HCT116 (cell line): ENCODE measurements around the gene GRIK4. TPM values are rescaled to one million over a fixed set of nuclear protein-coding genes. Genes with fewer than 3 reads are reported as not detected.

Experiments
- ATAC-seq: fragments of 200-7000 bp; cut with Tn5 transposase; 2 replicates; pipeline ENCODE4 v1.9.1; 2020; ENCODE audit warnings: mild to moderate bottlenecking, moderate library complexity
- BruUV-seq: library from RNA; stranded (reverse); fragments of 400-500 nt; replicated peaks from 2 replicates; lab custom pipeline; 2021; lab: Mats Ljungman, UMichigan
- CTCF ChIA-PET: fragments of 300-600 bp; sonication (Branson Sonifier 250); formaldehyde crosslinking; loops from one replicate; lab custom pipeline; 2021; ENCODE audit warnings: antibody characterized with exemption; lab: Charles Lee
- POLR2A ChIA-PET: fragments of 300-600, 350-600 bp; sonication (Branson Sonifier 250); formaldehyde crosslinking; loops from one replicate; lab custom pipeline; 2021; ENCODE audit warnings: antibody characterized with exemption; lab: Charles Lee
- RAD21 ChIA-PET, 2 experiments: fragments of 300-600 bp; sonication (Branson Sonifier 250); formaldehyde crosslinking; loops; one replicate each; lab custom pipeline; 2023; ENCODE audit warnings: low total read pairs in 2 of 2; ENCODE audit not compliant: uncharacterized antibody in 2 of 2, unreplicated experiment in 2 of 2, low non-redundant PET in 1 of 2; lab: Charles Lee
- DNase-seq: peaks from one replicate; pipeline ENCODE4 v3.0.0-alpha.2; 2010; ENCODE audit warnings: low read depth, low spot score
- H2AFZ ChIP-seq: fragments of 200-600 bp; shearing (Covaris generic), sonication (generic); 2 replicates; pipeline ENCODE4 v1.6.1; 2017; ENCODE audit warnings: low read depth, mixed run types, mixed read lengths, antibody characterized with exemption, low read length; ENCODE audit not compliant: poor library complexity, severe bottlenecking
- H3K27ac ChIP-seq: 2 replicates; pipeline ENCODE4 v1.5.1; 2012; ENCODE audit warnings: low read depth, low read length
- H3K27me3 ChIP-seq: fragments of 200-600 bp; sonication (generic); 2 replicates; pipeline ENCODE4 v1.6.1; 2016; ENCODE audit warnings: mixed run types, low read length, mixed read lengths; ENCODE audit not compliant: insufficient read depth
- H3K36me3 ChIP-seq, 2 experiments: fragments of 200-500 bp in 1 of 2; fragments of 200-600 bp in 1 of 2; sonication (Bioruptor generic) in 1 of 2; sonication (generic) in 1 of 2; 2 replicates each; pipeline versions ENCODE4 v1.5.1 to v1.6.1; 2014 to 2016; ENCODE audit warnings: low read length in 2 of 2, inconsistent platforms in 1 of 2, mixed read lengths in 1 of 2, mixed run types in 1 of 2; ENCODE audit not compliant: insufficient read depth in 2 of 2, control insufficient read depth in 1 of 2
- H3K4me1 ChIP-seq, 2 experiments: fragments of 200-600 bp in 1 of 2; sonication (generic) in 1 of 2; 2 replicates each; pipeline versions ENCODE4 v1.5.1 to v1.6.1; 2012 to 2017; ENCODE audit warnings: low read length in 2 of 2, inconsistent platforms in 1 of 2, mild to moderate bottlenecking in 1 of 2, mixed read lengths in 1 of 2, mixed run types in 1 of 2, moderate library complexity in 1 of 2; ENCODE audit not compliant: insufficient read depth in 2 of 2, control insufficient read depth in 1 of 2
- H3K4me2 ChIP-seq: fragments of 200-600 bp; sonication (generic); 2 replicates; pipeline ENCODE4 v1.6.1; 2017; ENCODE audit warnings: mixed run types, low read length, mixed read lengths
- H3K4me3 ChIP-seq, 2 experiments: fragments of 200-600 bp in 1 of 2; sonication (generic) in 1 of 2; replicated peaks in 1 of 2; 2 replicates each; pipeline ENCODE4 v1.5.1; 2011 to 2016; ENCODE audit warnings: low read length in 2 of 2, control low read depth in 1 of 2, low read depth in 1 of 2, mild to moderate bottlenecking in 1 of 2, mixed read lengths in 1 of 2, mixed run types in 1 of 2
- H3K79me2 ChIP-seq: fragments of 200-600 bp; sonication (generic); 2 replicates; pipeline ENCODE4 v1.6.1; 2017; ENCODE audit warnings: mild to moderate bottlenecking, mixed run types, low read length, moderate library complexity, mixed read lengths; ENCODE audit not compliant: insufficient read depth
- H3K9ac ChIP-seq: fragments of 200-600 bp; sonication (generic); 2 replicates; pipeline ENCODE4 v1.6.1; 2016; ENCODE audit warnings: low read length, mixed read lengths
- H3K9me2 ChIP-seq: fragments of 200-600 bp; sonication (generic), shearing (Covaris generic); 2 replicates; pipeline ENCODE4 v1.6.1; 2017; ENCODE audit warnings: mixed run types, mild to moderate bottlenecking, moderate library complexity; ENCODE audit not compliant: insufficient read depth
- H3K9me3 ChIP-seq, 2 experiments: fragments of 200-500 bp in 1 of 2; fragments of 200-600 bp in 1 of 2; sonication (Bioruptor generic) in 1 of 2; sonication (generic) in 1 of 2; 2 replicates each; pipeline ENCODE4 v1.6.1; 2014 to 2017; ENCODE audit warnings: low read length in 2 of 2, mixed read lengths in 2 of 2, inconsistent platforms in 1 of 2, low read depth in 1 of 2, mild to moderate bottlenecking in 1 of 2, mixed run types in 1 of 2, moderate library complexity in 1 of 2; ENCODE audit not compliant: control insufficient read depth in 1 of 2, insufficient read depth in 1 of 2
- H4K20me1 ChIP-seq: fragments of 200-600 bp; sonication (generic), shearing (Covaris generic); 2 replicates; pipeline ENCODE4 v1.6.1; 2017; ENCODE audit warnings: mixed run types, mild to moderate bottlenecking, moderate library complexity; ENCODE audit not compliant: insufficient read depth
- ATF3 ChIP-seq: IDR thresholded peaks from 2 replicates; pipeline ENCODE4 v1.6.1; 2012
- CTCF ChIP-seq, 3 experiments: fragments of 200-600 bp in 1 of 3; sonication (generic) in 1 of 3; IDR thresholded peaks in 2 of 3; conservative IDR thresholded peaks in 1 of 3; 2 replicates each; pipeline ENCODE4 v1.5.1; 2012 to 2017; ENCODE audit warnings: low read depth in 2 of 3, low read length in 2 of 3, antibody characterized with exemption in 1 of 3, borderline replicate concordance in 1 of 3, control low read depth in 1 of 3, mild to moderate bottlenecking in 1 of 3, mixed read lengths in 1 of 3, mixed run types in 1 of 3, moderate library complexity in 1 of 3; ENCODE audit not compliant: insufficient read depth in 1 of 3
- JUND ChIP-seq: IDR thresholded peaks from 2 replicates; pipeline ENCODE4 v1.6.1; 2012
- POLR2A ChIP-seq: IDR thresholded peaks from 2 replicates; pipeline ENCODE4 v1.7.0; 2011; ENCODE audit warnings: borderline replicate concordance; ENCODE audit not compliant: insufficient read depth, insufficient read length; ENCODE audit errors: extremely low read depth
- RAD21 ChIP-seq: IDR thresholded peaks from 2 replicates; pipeline ENCODE4 v1.6.1; 2012; ENCODE audit warnings: low read depth, mild to moderate bottlenecking
- REST ChIP-seq: IDR thresholded peaks from 2 replicates; pipeline ENCODE4 v1.6.1; 2012; ENCODE audit warnings: low read depth
- TCF7L2 ChIP-seq: IDR thresholded peaks from 2 replicates; pipeline ENCODE4 v1.7.0; 2011; ENCODE audit warnings: borderline replicate concordance, inconsistent platforms; ENCODE audit not compliant: insufficient read depth, insufficient read length; ENCODE audit errors: extremely low read depth
- ZBTB33 ChIP-seq: IDR thresholded peaks from 2 replicates; pipeline ENCODE4 v1.6.1; 2011; ENCODE audit warnings: mild to moderate bottlenecking, low read length, moderate library complexity; ENCODE audit not compliant: insufficient replicate concordance; ENCODE audit errors: extremely low read depth
- ZFX ChIP-seq: fragments of 450-650 bp; IDR thresholded peaks from 2 replicates; pipeline ENCODE4 v1.6.1; 2017
- ZNF274 ChIP-seq: fragments of 200-500 bp; sonication (Bioruptor generic); IDR thresholded peaks from 2 replicates; pipeline ENCODE4 v1.6.1; 2014; ENCODE audit warnings: mild to moderate bottlenecking, low read depth, low read length, inconsistent platforms
- intact Hi-C: fragments of 100-400 bp; cut with micrococcal nuclease; formaldehyde crosslinking; loops from 2 replicates; pipeline ENCODE4 v1.10.0; 2022
- total RNA-seq: library from RNA; stranded (reverse); gene quantifications from one replicate; pipeline ENCODE4 v1.2.1, GENCODE V29; 2021; ENCODE audit not compliant: unreplicated experiment

The GRIK4 gene
- total RNA-seq, 1 experiment from 2014 or later = 0.52 TPM

- Histone ChIP-seq H3K4me2 (no peak overlapping the region), H3K9me3 (no peaks in the 10 kb centered on the region)
- RAD21 ChIA-PET = no interaction called here
- no peak for TF ChIP-seq RAD21
- TF ChIP-seq ZBTB33 = no peak
- no peak for TF ChIP-seq POLR2A
- TF ChIP-seq ATF3 = no peak
- TF ChIP-seq JUND = no peak
- TF ChIP-seq ZNF274 = no peak
- no peak for TF ChIP-seq TCF7L2
- no peak for TF ChIP-seq ZFX
- no peak for TF ChIP-seq REST
- no peak for TF ChIP-seq CTCF (IDR thresholded peaks at IDR 0.05 in 2 of 3, conservative IDR thresholded peaks at IDR 0.05 in 1 of 3; ENCODE audit: borderline replicate concordance in 1 of 3, insufficient read depth in 1 of 3, low read depth in 2 of 3, low read length in 2 of 3)
- TF ChIP-seq, all 23 proteins: peak for 0
- Histone ChIP-seq H2AFZ (no peak overlapping the region), H4K20me1 (no peaks in the 10 kb centered on the region), H3K9me2 (no peaks in the 10 kb centered on the region), H3K27me3 (peaks cover 56% of the 10 kb centered on the region), H3K4me3 (no peak overlapping the region), H3K36me3 (no peaks in the 10 kb centered on the region), H3K4me1 (peaks cover 0 to 8% of the 10 kb centered on the region in 2 experiments; a peak in 1 of 4 replicates), H3K27ac (no peak overlapping the region), H3K9ac (no peak overlapping the region), H3K79me2 (no peaks in the 10 kb centered on the region)
- POLR2A ChIA-PET = no interaction called here
- intact Hi-C loops = no loop called here
- DNase-seq = no peak
- ATAC-seq = no peak
- BruUV-seq = no TSS peak
- CTCF ChIA-PET = no interaction called here
Measured at GRCh38 chr11:120899720-120900119, 388.2 kb downstream of the GRIK4 start.
